HL-60 (cell line): Measurements from ENCODE around the gene RTN4RL1.
A peak's percentile ranks its signal among the peaks of the same experiment; 100 is the strongest.

Experiments
- DNase-seq, 2 experiments: peaks; one replicate each; pipeline ENCODE4 v3.0.0-alpha.2; 2010 to 2020; ENCODE audit warnings: low read depth in 1 of 2, low spot score in 1 of 2
- H3K27ac ChIP-seq: fragments of 250-450 bp; sonication (Bioruptor Pico); replicated peaks from 2 replicates; pipeline ENCODE4 v1.5.1; 2020; ENCODE audit warnings: mild to moderate bottlenecking, moderate library complexity
- H3K27me3 ChIP-seq: fragments of 250-450 bp; sonication (Bioruptor Pico); 2 replicates; pipeline ENCODE4 v1.5.1; 2021; ENCODE audit warnings: mild to moderate bottlenecking, moderate library complexity; ENCODE audit not compliant: insufficient read depth, poor library complexity, severe bottlenecking
- H3K4me3 ChIP-seq: replicated peaks from 2 replicates; pipeline ENCODE4 v1.5.1; 2011; ENCODE audit warnings: mild to moderate bottlenecking, control low read depth, low read length; ENCODE audit not compliant: insufficient read depth
- CTCF ChIP-seq: IDR thresholded peaks from one replicate; pipeline ENCODE4 v1.5.1; 2011; ENCODE audit warnings: low read length, control low read depth, inconsistent platforms; ENCODE audit not compliant: insufficient read depth
- GABPA ChIP-seq: IDR thresholded peaks from 2 replicates; pipeline ENCODE4 v1.6.1; 2012; ENCODE audit warnings: low read depth
- POLR2AphosphoS5 ChIP-seq: IDR thresholded peaks from 2 replicates; pipeline ENCODE4 v1.6.1; 2012; ENCODE audit warnings: low read depth
- REST ChIP-seq: IDR thresholded peaks from 2 replicates; pipeline ENCODE4 v1.6.1; 2012; ENCODE audit warnings: low read depth; ENCODE audit not compliant: insufficient replicate concordance
- SPI1 ChIP-seq: IDR thresholded peaks from 2 replicates; pipeline ENCODE4 v1.6.1; 2012; ENCODE audit warnings: low read depth, mild to moderate bottlenecking, borderline replicate concordance

The RTN4RL1 gene

GRCh38 chr17:2065949-2066400, 40.8 kb upstream of the RTN4RL1 start:
- H3K27ac ChIP-seq = no peak overlapping the region

DNA sequence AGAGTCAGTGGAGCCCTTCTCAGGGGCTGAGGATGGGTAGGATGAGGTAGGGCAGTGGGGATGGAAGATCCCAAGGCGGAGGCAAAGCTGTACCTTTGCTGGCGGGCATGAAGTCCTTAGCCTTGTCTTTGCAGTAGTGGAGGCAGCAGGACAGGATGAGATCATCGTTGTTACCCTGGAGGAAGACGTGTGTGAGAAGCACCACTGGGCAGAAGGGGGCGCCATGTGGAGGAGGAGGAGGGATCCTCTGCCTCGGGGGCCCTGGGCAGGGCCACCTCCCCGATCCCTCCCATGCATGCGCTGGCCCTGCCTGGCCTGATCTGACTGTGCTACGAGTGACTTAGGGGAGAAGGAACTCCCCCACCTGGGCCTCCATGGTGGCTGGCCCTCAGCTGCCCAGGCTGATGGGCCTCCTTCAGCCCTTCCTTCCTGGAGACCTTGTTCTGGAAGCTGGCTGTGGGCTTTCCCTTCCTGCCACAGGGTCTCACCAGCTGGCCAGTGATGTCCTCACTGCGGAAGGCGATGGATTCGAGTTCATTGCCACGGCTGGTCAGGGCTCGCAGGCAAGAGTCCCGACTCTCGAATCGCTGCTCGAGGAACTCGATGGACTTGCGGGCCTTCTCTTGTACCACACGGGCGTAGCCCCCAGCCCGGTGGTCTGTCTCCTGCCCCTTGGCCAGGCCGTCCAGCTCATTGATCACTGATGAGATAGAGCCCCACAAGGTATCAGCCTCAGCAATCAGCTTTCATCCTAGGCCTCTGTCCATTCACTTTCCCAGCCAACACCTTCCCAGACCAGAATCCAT, 40.0 kb upstream of the RTN4RL1 start:
- H3K4me3 ChIP-seq = no peak overlapping the region
- peak in 1 of 2 experiments; percentile 36 for DNase-seq
- TF ChIP-seq REST = no peak
- no peaks in the 10 kb centered on the region for H3K27me3 ChIP-seq
- H3K27ac ChIP-seq = no peak overlapping the region

More at GRCh38 chr17:2065949-2066400, 40.8 kb upstream of the RTN4RL1 start:
- Histone ChIP-seq H3K27me3 (no peaks in the 10 kb centered on the region), H3K4me3 (no peak overlapping the region)
- TF ChIP-seq CTCF (no peak), POLR2AphosphoS5 (no peak)
- DNase-seq = no peak

- Histone ChIP-seq H3K27me3 (no peaks in the 10 kb centered on the region), H3K4me3 (no peak overlapping the region), H3K27ac (no peak overlapping the region)
- no peak for DNase-seq
- TF ChIP-seq SPI1 = no peak
- TF ChIP-seq GABPA = no peak
- no peak for TF ChIP-seq CTCF
- TF ChIP-seq POLR2AphosphoS5 = no peak
- no peak for TF ChIP-seq REST
Observed at GRCh38 chr17:2064520-2064971, 39.4 kb upstream of the RTN4RL1 start.

DNA sequence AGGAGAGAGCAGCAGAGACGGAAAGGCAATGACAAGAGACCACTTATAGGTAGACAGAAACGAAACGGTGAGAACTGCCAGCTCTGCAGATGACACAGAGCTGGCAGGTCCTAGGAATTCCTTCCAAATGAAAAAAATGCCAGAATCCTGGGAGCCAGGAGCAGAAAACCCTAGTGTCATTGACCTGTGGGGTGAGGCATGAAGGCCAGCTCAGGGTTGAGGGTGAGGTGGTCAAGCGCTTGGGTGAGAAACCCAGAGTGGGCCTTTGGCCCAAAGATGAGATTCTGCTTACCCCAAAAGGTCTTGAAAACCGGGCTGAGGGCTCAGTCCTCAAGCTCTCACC, 39.0 kb upstream of the RTN4RL1 start:
- no peak overlapping the region for H3K27ac ChIP-seq
- DNase-seq = no peak
- no peaks in the 10 kb centered on the region for H3K27me3 ChIP-seq
- TF ChIP-seq SPI1 (no peak), CTCF (no peak), POLR2AphosphoS5 (no peak), REST (no peak), GABPA (no peak)
- no peak overlapping the region for H3K4me3 ChIP-seq
